Fibroblast of lung (primary cell): ENCODE results near the gene HLA-A. TPM values are rescaled to one million over a fixed set of nuclear protein-coding genes. Genes with fewer than 3 reads are reported as not detected.

Experiments
- DNase-seq, 2 donors: peaks; one replicate each; pipeline versions ENCODE4 v3.0.0 to v3.0.0-alpha.2; 2010; ENCODE audit warnings: low read depth in 2 of 2
- H2AFZ ChIP-seq: 2 replicates; pipeline ENCODE4 v1.5.1; 2012; ENCODE audit warnings: low read length, control low read depth, inconsistent platforms
- H3K27ac ChIP-seq: 2 replicates; pipeline ENCODE4 v1.5.1; 2011; ENCODE audit warnings: low read length, control low read depth; ENCODE audit not compliant: insufficient read depth
- H3K27me3 ChIP-seq: 2 replicates; pipeline ENCODE4 v1.5.1; 2011; ENCODE audit warnings: mild to moderate bottlenecking, low read length; ENCODE audit not compliant: control insufficient read depth, insufficient read depth
- H3K36me3 ChIP-seq: 2 replicates; pipeline ENCODE4 v1.5.1; 2011; ENCODE audit warnings: low read length; ENCODE audit not compliant: control insufficient read depth, insufficient read depth
- H3K4me1 ChIP-seq: 2 replicates; pipeline ENCODE4 v1.5.1; 2011; ENCODE audit warnings: low read length; ENCODE audit not compliant: control insufficient read depth, insufficient read depth; ENCODE audit errors: extremely low read depth
- H3K4me2 ChIP-seq: 2 replicates; pipeline ENCODE4 v1.5.1; 2011; ENCODE audit warnings: low read length, control low read depth; ENCODE audit not compliant: insufficient read depth; ENCODE audit errors: extremely low read depth
- H3K4me3 ChIP-seq, 4 experiments: fragments of 200-600 bp in 1 of 4; sonication (generic) in 1 of 4; replicated peaks in 1 of 4; 2 replicates each; pipeline ENCODE4 v1.5.1; 2011 to 2016; ENCODE audit warnings: low read length in 4 of 4, low read depth in 3 of 4, mild to moderate bottlenecking in 3 of 4, control low read depth in 2 of 4, inconsistent platforms in 1 of 4, mixed read lengths in 1 of 4; ENCODE audit not compliant: insufficient read depth in 1 of 4; ENCODE audit errors: control extremely low read depth in 1 of 4
- H3K79me2 ChIP-seq: 2 replicates; pipeline ENCODE4 v1.5.1; 2012; ENCODE audit warnings: mild to moderate bottlenecking, low read length, inconsistent platforms; ENCODE audit not compliant: control insufficient read depth, insufficient read depth
- H3K9ac ChIP-seq: 2 replicates; pipeline ENCODE4 v1.5.1; 2011; ENCODE audit warnings: mild to moderate bottlenecking, low read length, control low read depth; ENCODE audit not compliant: insufficient read depth
- H3K9me3 ChIP-seq: 2 replicates; pipeline ENCODE4 v1.5.1; 2012; ENCODE audit warnings: low read depth, low read length; ENCODE audit not compliant: control insufficient read depth, insufficient read depth
- H4K20me1 ChIP-seq: 2 replicates; pipeline ENCODE4 v1.5.1; 2011; ENCODE audit warnings: low read length; ENCODE audit not compliant: control insufficient read depth, insufficient read depth; ENCODE audit errors: extremely low read depth
- EZH2 ChIP-seq: IDR thresholded peaks from 2 replicates; pipeline ENCODE4 v1.5.1; 2012; ENCODE audit warnings: low read length, control low read depth, mild to moderate bottlenecking; ENCODE audit errors: missing control alignments
- polyA plus RNA-seq, 2 donors: library from polyadenylated mRNA; depleted of rRNA in 1 of 2; stranded (reverse) in 1 of 2; unstranded in 1 of 2; fragments of >200 nt; gene quantifications; 2 replicates each; pipeline ENCODE4 v1.2.1, GENCODE V29; 2011 to 2012; ENCODE audit warnings: missing spikeins in 1 of 2
- total RNA-seq: library from RNA; depleted of rRNA; stranded (reverse); fragments of >200 nt; gene quantifications from 2 replicates; pipeline ENCODE4 v1.2.1, GENCODE V29; 2014
- TF ChIP-seq, protein P1 (sequence below), 2 donors: IDR thresholded peaks in 1 of 2; conservative IDR thresholded peaks in 1 of 2; 1 replicate in 1 of 2; 2 replicates in 1 of 2; pipeline ENCODE4 v1.5.1; 2011 to 2012; ENCODE audit warnings: low read length in 2 of 2, control low read depth in 1 of 2, inconsistent platforms in 1 of 2, low read depth in 1 of 2, mild to moderate bottlenecking in 1 of 2

The HLA-A gene
- total and polyA plus RNA-seq, 2 donors (not counting 1 experiment from before 2014, with no cell fraction given): 272 to 666 TPM

DNA sequence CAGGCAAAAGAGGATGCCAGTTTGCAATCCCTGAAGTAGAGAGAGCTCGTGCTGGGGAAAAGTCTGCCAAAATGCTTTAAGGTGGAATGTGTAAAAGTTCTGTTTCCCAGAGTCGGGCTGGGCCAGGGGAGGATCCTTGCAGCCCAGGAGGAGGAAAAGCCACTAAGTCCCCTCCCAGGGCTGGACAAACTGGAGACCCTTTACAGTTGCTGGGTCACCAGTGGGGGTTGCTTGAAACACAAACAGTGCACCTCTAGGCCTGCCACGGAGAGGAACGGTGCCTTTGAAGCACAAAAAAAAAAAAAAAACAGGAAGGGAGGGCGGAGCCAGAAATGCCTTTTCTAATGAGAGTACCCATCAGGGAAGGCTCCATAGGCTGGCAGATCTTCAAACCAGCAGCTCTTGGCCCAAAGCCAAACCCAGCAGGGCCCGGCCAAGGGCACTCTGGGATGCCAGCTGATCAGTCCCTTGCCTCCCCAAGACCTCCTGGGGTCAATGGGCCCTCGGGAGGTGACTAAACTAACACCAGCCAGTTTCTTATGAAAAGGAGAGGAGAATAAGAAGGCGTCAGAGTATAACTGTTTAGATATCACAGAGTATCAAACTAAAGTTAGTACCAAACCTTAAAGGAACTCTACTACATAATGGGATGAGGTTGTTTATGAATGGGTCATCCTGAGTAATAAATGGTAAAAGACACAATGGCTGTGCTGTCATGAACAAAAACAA lies 23.7 kb downstream of the HLA-A start:
- DNase-seq: peak; percentile 43 to 45
- H3K79me2 ChIP-seq: no peaks in the 10 kb centered on the region
- no peak overlapping the region for H3K9ac ChIP-seq
- H3K4me3 ChIP-seq: peak overlapping the region; percentile 16 to 60 (median 48)
- no peak for TF ChIP-seq EZH2
- TF ChIP-seq, protein P1, sequence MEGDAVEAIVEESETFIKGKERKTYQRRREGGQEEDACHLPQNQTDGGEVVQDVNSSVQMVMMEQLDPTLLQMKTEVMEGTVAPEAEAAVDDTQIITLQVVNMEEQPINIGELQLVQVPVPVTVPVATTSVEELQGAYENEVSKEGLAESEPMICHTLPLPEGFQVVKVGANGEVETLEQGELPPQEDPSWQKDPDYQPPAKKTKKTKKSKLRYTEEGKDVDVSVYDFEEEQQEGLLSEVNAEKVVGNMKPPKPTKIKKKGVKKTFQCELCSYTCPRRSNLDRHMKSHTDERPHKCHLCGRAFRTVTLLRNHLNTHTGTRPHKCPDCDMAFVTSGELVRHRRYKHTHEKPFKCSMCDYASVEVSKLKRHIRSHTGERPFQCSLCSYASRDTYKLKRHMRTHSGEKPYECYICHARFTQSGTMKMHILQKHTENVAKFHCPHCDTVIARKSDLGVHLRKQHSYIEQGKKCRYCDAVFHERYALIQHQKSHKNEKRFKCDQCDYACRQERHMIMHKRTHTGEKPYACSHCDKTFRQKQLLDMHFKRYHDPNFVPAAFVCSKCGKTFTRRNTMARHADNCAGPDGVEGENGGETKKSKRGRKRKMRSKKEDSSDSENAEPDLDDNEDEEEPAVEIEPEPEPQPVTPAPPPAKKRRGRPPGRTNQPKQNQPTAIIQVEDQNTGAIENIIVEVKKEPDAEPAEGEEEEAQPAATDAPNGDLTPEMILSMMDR (conservative IDR thresholded peaks at IDR 0.05 in 1 of 2, IDR thresholded peaks at IDR 0.05 in 1 of 2; ENCODE audit: low read depth in 1 of 2, low read length in 2 of 2): no peak
- H2AFZ ChIP-seq: peak overlapping the region; percentile 55
- H3K36me3 ChIP-seq: no peaks in the 10 kb centered on the region
- peak overlapping the region; percentile 92 for H3K4me2 ChIP-seq
- no peaks in the 10 kb centered on the region for H3K27me3 ChIP-seq
- no peaks in the 10 kb centered on the region for H4K20me1 ChIP-seq
- H3K27ac ChIP-seq: peak overlapping the region; percentile 83
- no peaks in the 10 kb centered on the region for H3K9me3 ChIP-seq
- peaks cover 9% of the 10 kb centered on the region for H3K4me1 ChIP-seq

DNA sequence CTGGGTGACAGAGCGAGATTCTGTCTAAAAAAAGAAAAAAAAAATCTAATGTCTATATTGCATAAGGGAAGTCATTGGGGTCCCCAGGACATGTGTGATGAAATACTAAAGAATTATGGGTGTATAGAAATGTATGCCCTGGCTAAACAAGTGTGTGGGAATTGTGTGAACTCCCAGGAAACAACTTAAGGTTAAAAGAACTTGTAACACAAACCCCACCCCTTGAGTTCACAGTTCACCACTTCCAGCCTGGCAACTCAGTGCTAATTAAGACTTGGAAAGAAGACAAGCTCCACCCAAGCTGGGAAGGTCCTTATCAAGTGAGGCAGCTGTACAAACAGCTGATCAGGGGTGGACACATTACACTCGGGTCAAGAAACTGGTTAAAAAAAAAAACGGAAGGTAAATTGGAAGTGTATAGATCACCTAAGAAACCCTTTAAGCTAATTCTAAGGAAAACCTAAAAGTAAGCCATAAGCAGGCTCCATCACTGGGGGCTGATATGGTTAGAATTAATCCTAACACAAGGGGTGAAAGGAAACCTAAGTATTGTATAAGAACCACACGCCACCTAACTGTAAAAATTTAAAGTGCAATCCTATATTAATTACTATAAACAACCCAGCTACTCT lies 25.2 kb downstream of the HLA-A start:
- Histone ChIP-seq H3K79me2 (no peaks in the 10 kb centered on the region), H3K27me3 (no peaks in the 10 kb centered on the region), H3K9ac (no peak overlapping the region), H3K9me3 (no peaks in the 10 kb centered on the region), H2AFZ (no peak overlapping the region), H3K4me3 (no peak overlapping the region), H3K4me2 (no peak overlapping the region), H3K27ac (no peak overlapping the region), H3K36me3 (no peaks in the 10 kb centered on the region), H4K20me1 (no peaks in the 10 kb centered on the region), H3K4me1 (peaks cover 9% of the 10 kb centered on the region)
- TF ChIP-seq EZH2: no peak
- TF ChIP-seq, protein P1 (conservative IDR thresholded peaks at IDR 0.05 in 1 of 2, IDR thresholded peaks at IDR 0.05 in 1 of 2; ENCODE audit: low read depth in 1 of 2, low read length in 2 of 2): peak in 1 of 2 donors; percentile 23
- peak in 1 of 2 donors; percentile 6 for DNase-seq

- peak in 1 of 2 donors; percentile 74 for DNase-seq
- Histone ChIP-seq H3K9me3 (no peaks in the 10 kb centered on the region), H3K27ac (no peak overlapping the region), H3K4me1 (peaks cover 9% of the 10 kb centered on the region), H3K9ac (no peak overlapping the region), H3K36me3 (no peaks in the 10 kb centered on the region), H4K20me1 (no peaks in the 10 kb centered on the region), H2AFZ (no peak overlapping the region), H3K4me3 (no peak overlapping the region), H3K4me2 (no peak overlapping the region), H3K79me2 (no peaks in the 10 kb centered on the region), H3K27me3 (no peaks in the 10 kb centered on the region)
- no peak for TF ChIP-seq EZH2
- TF ChIP-seq, protein P1 (conservative IDR thresholded peaks at IDR 0.05 in 1 of 2, IDR thresholded peaks at IDR 0.05 in 1 of 2; ENCODE audit: low read depth in 1 of 2, low read length in 2 of 2): no peak
These were observed 25.8 kb downstream of the HLA-A start for GRCh38 chr6:29968130-29968529.
